GM19395 (cell line): ENCODE data around the gene USP25.

Experiments
- ATAC-seq: cut with Tn5 transposase; IDR thresholded peaks from one replicate; pipeline ENCODE4 v1.9.1; 2021; ENCODE audit warnings: mild to moderate bottlenecking, moderate library complexity; ENCODE audit not compliant: unreplicated experiment

The USP25 gene

DNA sequence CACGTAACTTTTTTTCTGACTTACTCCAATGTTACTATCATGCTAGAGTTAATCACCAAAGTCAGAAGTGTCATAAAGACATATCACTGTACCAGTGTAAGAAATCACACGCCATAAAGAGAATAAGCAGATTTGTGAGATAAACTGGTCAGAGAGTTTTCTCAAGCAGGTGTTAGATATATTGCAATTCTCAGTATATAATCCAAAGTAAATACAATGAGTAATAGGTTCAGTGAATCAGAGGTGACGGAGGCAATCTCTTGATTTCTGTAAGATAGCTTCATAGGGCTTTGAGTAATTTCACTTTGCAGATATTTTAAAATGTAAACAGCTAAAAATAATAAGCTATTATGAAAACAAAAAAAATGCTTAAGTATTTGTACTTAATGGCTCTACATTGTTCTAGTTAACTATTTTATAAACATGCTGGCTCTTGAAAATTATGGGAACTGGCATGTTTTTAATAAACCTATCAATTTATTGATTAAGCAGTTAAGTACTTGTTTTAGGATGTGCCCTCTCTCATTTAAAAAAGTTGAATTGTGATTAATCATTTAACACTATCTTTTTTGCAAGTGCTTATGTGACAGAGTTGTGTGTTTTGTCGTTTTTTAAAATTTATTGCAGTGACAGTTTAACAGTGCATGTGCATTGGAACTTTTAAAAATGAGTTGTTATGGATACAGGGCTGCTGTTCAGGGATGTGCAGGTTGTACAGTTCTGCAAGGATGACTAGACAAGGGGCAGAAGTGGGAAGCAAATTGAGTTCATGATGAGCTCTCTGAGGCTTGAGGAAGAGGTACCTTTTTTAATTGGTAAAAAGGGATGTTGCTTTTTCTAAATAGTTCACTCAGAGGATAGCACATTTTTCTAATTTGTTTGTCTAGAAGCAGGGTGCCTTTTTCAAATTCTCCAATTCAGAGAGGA, 119.1 kb downstream of the USP25 start:
- no peak for ATAC-seq

- no peak for ATAC-seq
These were observed 120.1 kb downstream of the USP25 start for GRCh38 chr21:15849927-15850326.

GRCh38 chr21:15850645-15851044, 120.9 kb downstream of the USP25 start:
- ATAC-seq: no peak

DNA sequence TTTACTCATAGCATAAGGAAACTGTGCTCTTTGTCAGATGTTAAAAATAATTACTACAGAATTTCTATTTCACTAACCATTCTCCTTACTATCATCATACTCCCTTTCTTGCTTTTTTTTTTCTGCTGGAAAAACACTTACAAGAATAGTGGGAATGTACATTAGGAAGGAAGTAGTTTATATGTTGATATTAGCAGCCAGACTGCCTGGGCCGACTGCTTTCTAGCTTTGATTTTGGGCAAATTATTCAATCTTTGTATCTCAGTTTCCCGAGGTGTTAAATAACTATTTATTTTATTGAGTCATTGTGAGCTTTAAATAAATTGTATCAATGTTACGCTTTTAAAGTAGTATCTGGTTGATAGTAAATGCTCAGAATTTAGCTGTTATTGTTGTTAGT, 122.4 kb downstream of the USP25 start:
- no peak for ATAC-seq

DNA sequence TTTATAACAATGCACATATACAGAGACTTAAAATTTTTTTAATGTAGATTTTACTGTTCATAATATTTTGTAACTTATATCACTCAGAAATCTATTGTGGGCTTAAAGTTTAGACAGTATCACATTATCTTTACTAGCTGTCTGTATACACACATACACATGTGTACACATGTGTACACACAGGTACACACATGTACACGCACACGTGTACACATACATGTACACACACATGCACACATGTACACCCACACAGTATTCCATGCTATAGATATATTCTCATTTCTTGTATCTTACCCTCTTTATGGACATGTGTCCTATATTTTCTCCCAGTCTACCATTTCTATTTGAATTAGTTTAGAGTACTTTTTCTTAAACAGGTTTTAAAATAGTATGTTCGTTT, 123.3 kb downstream of the USP25 start:
- ATAC-seq: no peak

DNA sequence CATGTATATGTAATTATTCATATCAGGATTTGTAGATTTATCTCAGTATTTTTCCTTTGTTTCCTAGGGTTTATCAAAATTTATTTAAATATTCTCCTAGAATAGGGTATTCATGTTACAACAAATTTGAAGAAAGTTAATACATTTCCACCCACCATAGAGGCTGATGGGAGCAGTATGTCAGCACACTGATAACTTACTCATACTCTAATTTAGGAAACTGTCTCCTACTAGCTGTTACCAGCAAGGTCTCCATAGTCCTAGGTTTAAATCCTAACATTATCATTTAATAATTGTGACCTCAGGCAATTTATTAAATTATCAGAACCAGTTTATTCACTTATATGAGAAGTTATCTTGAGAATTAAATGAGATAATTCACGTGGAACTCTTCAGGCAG, 127.0 kb downstream of the USP25 start:
- no peak for ATAC-seq

DNA sequence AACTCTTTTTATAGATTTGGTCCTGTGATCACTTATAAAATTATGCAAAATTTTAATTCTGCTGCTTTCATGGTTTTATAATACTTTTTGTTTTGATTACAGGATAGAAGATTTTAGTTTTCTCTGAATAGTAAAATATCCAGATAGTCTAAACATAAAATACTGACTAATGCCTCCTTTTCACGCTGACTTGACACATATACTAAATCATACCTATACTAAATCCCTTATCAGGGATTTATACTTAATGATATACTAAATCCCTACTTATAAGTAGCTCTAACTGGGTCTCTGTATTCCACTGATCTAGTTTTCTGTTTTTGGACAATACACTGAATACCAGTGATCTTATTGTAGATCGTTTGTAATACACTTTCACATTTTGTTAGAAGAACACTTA, 128.0 kb downstream of the USP25 start:
- ATAC-seq: no peak

DNA sequence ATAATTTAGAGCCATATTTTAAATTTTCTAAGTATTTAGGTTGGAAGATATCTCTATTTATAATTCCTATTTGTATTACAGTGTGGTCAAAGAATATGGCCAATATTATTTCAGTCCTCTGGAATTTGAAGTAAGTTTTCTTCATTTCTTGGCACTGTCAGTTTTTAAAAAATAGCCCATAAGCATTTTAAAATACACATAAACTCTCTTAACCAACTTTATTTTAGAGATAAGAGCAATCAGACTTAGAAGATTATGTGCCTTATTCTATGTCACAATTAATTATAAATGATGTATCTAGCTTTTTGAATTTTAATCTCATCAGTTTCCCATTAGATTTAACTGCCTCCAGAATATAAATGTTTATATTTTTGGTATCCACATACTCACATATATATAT, 130.8 kb downstream of the USP25 start:
- no peak for ATAC-seq

GRCh38 chr21:15868940-15869339, 139.2 kb downstream of the USP25 start:
- no peak for ATAC-seq

DNA sequence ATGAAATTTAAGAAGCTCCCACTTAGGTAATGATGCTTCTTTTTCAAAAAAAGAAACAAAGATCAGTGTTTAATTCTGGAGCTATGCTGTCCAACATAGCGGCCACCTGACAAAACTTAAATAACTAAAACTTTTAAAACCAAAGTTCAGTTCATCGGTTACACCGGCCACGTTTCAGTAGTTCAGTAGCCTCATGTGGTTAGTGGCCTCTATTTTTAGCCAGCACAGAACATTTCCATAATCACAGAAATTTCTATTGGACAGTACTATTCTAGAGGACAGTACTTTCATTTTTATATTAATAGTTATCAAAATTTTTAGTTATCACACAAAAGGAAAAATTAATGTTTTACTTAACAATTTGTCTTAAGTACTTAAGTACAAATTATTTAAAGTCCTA, 141.0 kb downstream of the USP25 start:
- peak; percentile 75 for ATAC-seq

DNA sequence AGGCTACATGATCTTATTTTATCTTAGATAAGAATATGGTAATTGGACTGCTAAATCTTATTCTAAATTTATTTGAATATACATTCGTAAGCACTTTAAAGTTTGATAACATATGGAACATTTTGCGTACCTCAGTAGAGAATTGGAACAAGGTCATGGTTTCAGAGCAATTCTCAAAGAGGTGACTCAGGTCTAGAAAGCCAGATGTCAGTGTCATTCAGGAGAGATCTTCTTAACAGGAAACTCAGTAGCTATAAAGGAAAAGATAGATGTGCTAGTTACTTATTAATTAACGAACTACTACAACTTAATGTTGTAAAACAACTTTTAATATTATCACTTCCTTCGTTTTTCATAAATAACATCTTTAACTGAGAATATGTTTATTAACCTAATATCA, 142.5 kb downstream of the USP25 start:
- peak; percentile 65 for ATAC-seq

- ATAC-seq: no peak
These were observed 144.8 kb downstream of the USP25 start for GRCh38 chr21:15874615-15875014.

DNA sequence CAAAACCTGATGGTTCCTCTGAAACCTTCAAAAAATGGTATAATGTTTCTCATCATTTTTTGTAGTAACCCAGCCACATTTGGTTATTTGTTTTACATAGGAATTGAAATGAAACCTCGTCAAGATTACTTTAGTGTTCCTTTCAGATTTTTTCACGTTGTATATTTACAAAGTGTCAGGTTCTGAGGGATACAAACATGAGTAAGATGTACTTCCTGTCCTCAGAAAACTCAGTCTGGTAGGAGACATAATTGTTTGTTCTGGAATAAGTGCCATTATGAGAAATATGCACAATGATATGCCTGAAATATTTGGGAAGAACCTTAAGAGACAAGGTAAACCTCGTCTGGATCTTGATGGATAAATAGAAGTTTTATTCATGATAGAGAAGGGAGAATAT, 145.5 kb downstream of the USP25 start:
- no peak for ATAC-seq

DNA sequence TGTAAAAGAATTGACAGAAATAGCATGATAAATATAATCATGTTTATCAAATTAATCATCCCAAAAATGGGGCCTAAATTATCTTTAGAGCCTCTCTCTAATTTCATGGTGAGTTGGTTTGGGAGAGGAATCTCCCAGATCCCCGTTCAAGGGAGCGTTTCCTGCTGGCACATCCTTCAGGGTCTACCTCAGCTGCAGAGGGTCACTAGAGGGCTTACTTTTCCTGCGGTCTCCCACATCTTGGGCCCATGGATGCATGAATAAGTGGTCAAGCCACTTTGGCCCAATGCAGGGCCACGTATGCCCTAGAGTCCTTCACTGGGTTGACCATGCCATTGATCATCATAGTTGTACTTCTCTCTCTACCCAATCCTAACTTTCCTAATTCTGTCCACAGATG, 164.1 kb downstream of the USP25 start:
- ATAC-seq: no peak

- ATAC-seq: no peak
These were observed 164.8 kb downstream of the USP25 start for GRCh38 chr21:15894596-15894995.

DNA sequence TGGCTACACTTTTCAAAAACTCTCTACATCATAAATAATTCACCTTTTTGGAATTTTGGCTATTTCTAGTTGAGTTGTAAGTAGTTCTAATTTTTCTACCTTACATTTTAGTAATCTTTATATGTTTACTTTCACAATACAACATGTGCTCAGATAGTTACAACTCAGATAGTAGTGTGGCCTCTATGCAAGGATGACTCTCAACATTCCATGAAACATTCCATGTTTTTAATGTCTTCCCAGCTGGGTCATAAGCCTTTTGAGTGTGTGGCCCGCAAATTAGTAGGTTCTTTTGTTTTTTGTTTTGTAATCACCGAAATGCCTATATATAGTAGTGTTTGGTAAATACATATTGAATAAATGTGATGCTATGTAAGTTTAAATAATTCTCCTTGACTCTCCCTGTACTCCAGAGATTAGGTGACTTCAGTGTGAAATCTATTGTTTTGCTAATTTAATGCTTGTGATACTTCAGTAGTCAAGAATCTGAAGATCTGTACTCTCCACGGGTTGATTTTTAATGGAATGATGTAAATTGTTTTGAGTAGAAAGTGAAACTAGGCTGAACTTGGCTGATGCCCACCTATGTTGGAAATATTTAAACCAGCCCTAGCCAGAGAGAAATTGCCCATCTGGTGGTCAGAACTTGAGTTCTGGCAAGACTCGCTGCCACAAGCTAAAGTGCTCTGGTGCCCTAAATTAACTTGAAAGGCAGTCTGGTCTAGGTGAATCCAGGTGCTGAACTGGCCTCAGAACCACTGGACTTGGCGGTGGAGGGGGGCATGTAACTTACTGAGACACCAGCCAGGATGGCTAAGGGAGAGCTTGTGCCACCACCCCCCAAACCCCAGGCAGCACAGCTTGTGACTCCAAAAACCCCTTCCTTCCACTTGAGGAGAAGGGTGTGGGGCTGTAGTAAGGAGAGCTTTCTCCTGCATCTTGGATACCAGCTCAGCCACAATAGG, 165.6 kb downstream of the USP25 start:
- ATAC-seq: no peak

DNA sequence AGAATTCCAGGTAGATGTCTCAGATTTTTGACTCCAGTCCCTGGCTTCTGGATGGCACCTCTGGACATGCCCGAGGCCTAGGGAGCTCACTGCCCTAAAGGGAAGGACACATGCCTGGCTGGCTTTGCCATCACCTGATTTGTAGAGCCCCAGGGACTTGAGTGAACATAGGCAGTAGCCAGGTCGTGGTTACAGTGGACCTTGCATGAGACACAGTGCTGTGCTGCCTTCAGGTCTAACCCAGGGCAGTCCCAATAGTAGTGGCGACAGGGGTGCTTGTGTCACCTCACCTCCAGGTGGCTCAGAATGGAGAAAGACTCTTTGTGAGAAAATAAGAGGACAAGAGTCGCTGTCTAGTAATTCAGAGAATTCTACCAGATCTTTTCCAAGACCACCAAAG, 166.7 kb downstream of the USP25 start:
- ATAC-seq: no peak

GRCh38 chr21:15904389-15904788, 174.6 kb downstream of the USP25 start:
- ATAC-seq: no peak

GRCh38 chr21:15908187-15908586, 178.4 kb downstream of the USP25 start:
- no peak for ATAC-seq

GRCh38 chr21:15928196-15928595, 198.4 kb downstream of the USP25 start:
- no peak for ATAC-seq

- ATAC-seq: no peak
These were observed 199.1 kb downstream of the USP25 start for GRCh38 chr21:15928686-15929425.
